ENCODE results near the gene PRKAR2B.

PRKAR2B gene

GRCh38 chr7:107179326-107180164 lies 135.0 kb downstream of the PRKAR2B start:
- TF ChIP-seq, protein P1, sequence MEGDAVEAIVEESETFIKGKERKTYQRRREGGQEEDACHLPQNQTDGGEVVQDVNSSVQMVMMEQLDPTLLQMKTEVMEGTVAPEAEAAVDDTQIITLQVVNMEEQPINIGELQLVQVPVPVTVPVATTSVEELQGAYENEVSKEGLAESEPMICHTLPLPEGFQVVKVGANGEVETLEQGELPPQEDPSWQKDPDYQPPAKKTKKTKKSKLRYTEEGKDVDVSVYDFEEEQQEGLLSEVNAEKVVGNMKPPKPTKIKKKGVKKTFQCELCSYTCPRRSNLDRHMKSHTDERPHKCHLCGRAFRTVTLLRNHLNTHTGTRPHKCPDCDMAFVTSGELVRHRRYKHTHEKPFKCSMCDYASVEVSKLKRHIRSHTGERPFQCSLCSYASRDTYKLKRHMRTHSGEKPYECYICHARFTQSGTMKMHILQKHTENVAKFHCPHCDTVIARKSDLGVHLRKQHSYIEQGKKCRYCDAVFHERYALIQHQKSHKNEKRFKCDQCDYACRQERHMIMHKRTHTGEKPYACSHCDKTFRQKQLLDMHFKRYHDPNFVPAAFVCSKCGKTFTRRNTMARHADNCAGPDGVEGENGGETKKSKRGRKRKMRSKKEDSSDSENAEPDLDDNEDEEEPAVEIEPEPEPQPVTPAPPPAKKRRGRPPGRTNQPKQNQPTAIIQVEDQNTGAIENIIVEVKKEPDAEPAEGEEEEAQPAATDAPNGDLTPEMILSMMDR (IDR thresholded peaks at IDR 0.05; ENCODE audit: control insufficient read depth, extremely low read depth, insufficient read depth) = no peak
- no peak overlapping the region for H3K4me3 ChIP-seq (ENCODE audit: low read depth, low read length)
- no peak for DNase-seq (ENCODE audit: low read depth)

DNA sequence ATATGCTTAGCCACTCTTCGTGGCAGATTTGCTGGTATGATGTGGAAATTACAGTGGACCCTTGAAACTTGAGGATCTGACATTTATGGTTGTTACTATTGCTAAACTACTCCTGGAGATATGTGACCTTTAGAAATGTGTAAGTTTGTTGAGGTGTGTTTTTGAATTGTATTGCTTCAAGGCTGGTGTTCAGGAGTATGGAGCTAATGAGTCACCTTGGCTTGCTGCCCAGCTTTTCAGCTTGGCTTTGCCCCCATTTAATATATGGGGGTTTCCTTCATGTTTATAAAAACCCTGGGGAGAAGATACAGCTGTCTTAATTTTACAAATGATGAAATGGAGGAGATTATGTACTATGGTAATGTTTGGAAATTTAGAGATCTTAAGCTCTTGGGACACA lies 135.9 kb downstream of the PRKAR2B start:
- TF ChIP-seq, protein P1 (IDR thresholded peaks at IDR 0.05; ENCODE audit: control insufficient read depth, extremely low read depth, insufficient read depth) = no peak
- H3K4me3 ChIP-seq (ENCODE audit: low read depth, low read length) = no peak overlapping the region
- no peak for DNase-seq (ENCODE audit: low read depth)

- TF ChIP-seq, protein P1 (IDR thresholded peaks at IDR 0.05; ENCODE audit: control insufficient read depth, extremely low read depth, insufficient read depth) = no peak
- H3K4me3 ChIP-seq (ENCODE audit: low read depth, low read length) = no peak overlapping the region
- no peak for DNase-seq (ENCODE audit: low read depth)
These were observed 136.7 kb downstream of the PRKAR2B start for GRCh38 chr7:107181172-107181571.

DNA sequence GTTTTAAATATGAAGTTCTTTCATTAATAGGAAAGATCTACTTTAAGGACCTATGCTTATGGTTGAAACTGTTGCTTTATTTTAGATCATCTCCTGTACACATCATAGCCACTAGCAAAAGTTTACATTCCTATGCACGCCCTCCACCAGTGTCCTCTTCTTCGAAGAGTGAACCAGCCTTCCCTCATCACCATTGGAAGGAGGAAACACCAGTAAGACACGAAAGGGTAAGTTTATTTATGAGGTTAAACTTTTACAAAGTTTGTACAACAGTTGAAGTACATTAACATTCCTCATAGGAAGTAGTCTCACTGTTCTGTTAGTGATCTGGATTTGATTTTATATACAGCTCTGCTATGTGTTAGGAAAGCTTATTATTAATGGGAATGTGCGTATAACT lies 141.2 kb downstream of the PRKAR2B start:
- DNase-seq (ENCODE audit: low read depth) = no peak
- no peak overlapping the region for H3K4me3 ChIP-seq (ENCODE audit: low read depth, low read length)
- TF ChIP-seq, protein P1 (IDR thresholded peaks at IDR 0.05; ENCODE audit: control insufficient read depth, extremely low read depth, insufficient read depth) = no peak

GRCh38 chr7:107186240-107186639 lies 141.7 kb downstream of the PRKAR2B start:
- TF ChIP-seq, protein P1 (IDR thresholded peaks at IDR 0.05; ENCODE audit: control insufficient read depth, extremely low read depth, insufficient read depth) = no peak
- no peak overlapping the region for H3K4me3 ChIP-seq (ENCODE audit: low read depth, low read length)

GRCh38 chr7:107187774-107188173 lies 143.3 kb downstream of the PRKAR2B start:
- DNase-seq (ENCODE audit: low read depth) = no peak
- H3K4me3 ChIP-seq (ENCODE audit: low read depth, low read length) = no peak overlapping the region
- TF ChIP-seq, protein P1 (IDR thresholded peaks at IDR 0.05; ENCODE audit: control insufficient read depth, extremely low read depth, insufficient read depth) = no peak

More at GRCh38 chr7:107186240-107186639, 141.7 kb downstream of the PRKAR2B start:
- no peak for DNase-seq (ENCODE audit: low read depth)

DNA sequence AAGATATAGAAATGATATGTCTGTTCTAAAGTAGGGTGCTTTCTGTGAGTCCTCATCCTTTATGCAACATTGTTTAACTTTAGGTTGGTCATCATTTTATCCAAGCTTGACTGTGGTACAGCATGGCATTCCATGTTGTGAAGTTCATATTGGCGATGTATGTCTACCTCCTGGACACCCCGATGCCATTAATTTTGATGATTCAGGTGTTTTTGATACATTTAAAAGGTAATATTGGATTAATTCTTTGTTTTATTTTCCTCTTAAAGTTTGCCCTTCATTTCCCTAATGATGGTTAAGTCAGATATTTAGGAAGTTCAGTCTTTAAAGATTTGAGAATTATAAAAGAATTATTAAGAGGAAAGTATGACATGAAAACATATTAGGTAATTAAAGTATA lies 145.6 kb downstream of the PRKAR2B start:
- TF ChIP-seq, protein P1 (IDR thresholded peaks at IDR 0.05; ENCODE audit: control insufficient read depth, extremely low read depth, insufficient read depth) = no peak
- H3K4me3 ChIP-seq (ENCODE audit: low read depth, low read length) = no peak overlapping the region
- DNase-seq (ENCODE audit: low read depth) = no peak

All from LNCaP clone FGC (cell line).